IMR-90 (cell line): ENCODE results near the gene MRPL40. TPM values are rescaled to one million over a fixed set of nuclear protein-coding genes. Genes with fewer than 3 reads are reported as not detected.

Source experiments
- ATAC-seq: fragments of 200-7000 bp; cut with Tn5 transposase; 2 replicates; pipeline ENCODE4 v1.9.1; 2020; ENCODE audit warnings: low read depth, mild to moderate bottlenecking, moderate library complexity
- BruUV-seq: library from RNA; stranded (reverse); fragments of 400-500 nt; replicated peaks from 2 replicates; lab custom pipeline; 2021; lab: Mats Ljungman, UMichigan
- CTCF ChIA-PET: fragments of 300-600 bp; formaldehyde crosslinking; extraction: SDS; loops from one replicate; lab custom pipeline; 2021; ENCODE audit warnings: antibody characterized with exemption; lab: Yijun Ruan, JAX
- POLR2A ChIA-PET: fragments of 300-600 bp; sonication (Branson Sonifier 250); formaldehyde crosslinking; loops from one replicate; lab custom pipeline; 2022; ENCODE audit warnings: antibody characterized with exemption; ENCODE audit not compliant: unreplicated experiment; lab: Charles Lee
- DNase-seq: peaks from one replicate; pipeline ENCODE4 v3.0.0; 2013
- H2AFZ ChIP-seq: replicated peaks from 2 replicates; pipeline ENCODE3; 2013; ENCODE audit warnings: low read length, mild to moderate bottlenecking; ENCODE audit not compliant: poor library complexity
- H2AK5ac ChIP-seq: 2 replicates; pipeline ENCODE4 v1.6.1; 2013; ENCODE audit warnings: low read depth, low read length, inconsistent platforms
- H2AK9ac ChIP-seq: replicated peaks from 2 replicates; pipeline ENCODE3; 2013; ENCODE audit warnings: mild to moderate bottlenecking, low read depth, low read length, moderate library complexity; ENCODE audit not compliant: poor library complexity
- H2BK120ac ChIP-seq: 2 replicates; pipeline ENCODE4 v1.6.1; 2013; ENCODE audit warnings: low read depth, low read length, inconsistent platforms
- H2BK15ac ChIP-seq: 3 replicates; pipeline ENCODE4 v1.6.1; 2013; ENCODE audit warnings: low read depth, low read length, inconsistent platforms
- H2BK20ac ChIP-seq: 2 replicates; pipeline ENCODE4 v1.6.1; 2013; ENCODE audit warnings: low read depth, mild to moderate bottlenecking, inconsistent platforms, low read length, moderate library complexity
- H2BK5ac ChIP-seq: 2 replicates; pipeline ENCODE4 v1.6.1; 2013; ENCODE audit warnings: mild to moderate bottlenecking, low read depth, low read length, inconsistent platforms; ENCODE audit not compliant: poor library complexity, severe bottlenecking
- H3K14ac ChIP-seq: replicated peaks from 2 replicates; pipeline ENCODE4 v1.6.1; 2013; ENCODE audit warnings: low read depth, low read length, inconsistent platforms
- H3K18ac ChIP-seq: 2 replicates; pipeline ENCODE4 v1.6.1; 2013; ENCODE audit warnings: low read depth, low read length, control low read depth
- H3K23ac ChIP-seq: 2 replicates; pipeline ENCODE4 v1.6.1; 2013; ENCODE audit warnings: low read depth, low read length, inconsistent platforms
- H3K27ac ChIP-seq: 2 replicates; pipeline ENCODE4 v1.5.1; 2013; ENCODE audit warnings: mild to moderate bottlenecking, control low read depth, low read length; ENCODE audit not compliant: insufficient read depth
- H3K27me3 ChIP-seq: 2 replicates; pipeline ENCODE4 v1.6.1; 2013; ENCODE audit warnings: low read length; ENCODE audit not compliant: control insufficient read depth, insufficient read depth
- H3K36me3 ChIP-seq: 2 replicates; pipeline ENCODE4 v1.6.1; 2013; ENCODE audit warnings: low read length, mixed read lengths; ENCODE audit not compliant: control insufficient read depth, insufficient read depth
- H3K4ac ChIP-seq: 2 replicates; pipeline ENCODE4 v1.6.1; 2013; ENCODE audit warnings: low read depth, low read length, inconsistent platforms
- H3K4me1 ChIP-seq: 2 replicates; pipeline ENCODE4 v1.6.1; 2013; ENCODE audit warnings: low read length, mixed read lengths; ENCODE audit not compliant: control insufficient read depth, insufficient read depth
- H3K4me2 ChIP-seq: 2 replicates; pipeline ENCODE4 v1.6.1; 2013; ENCODE audit warnings: low read depth, mild to moderate bottlenecking, control low read depth, low read length, moderate library complexity
- H3K4me3 ChIP-seq: 2 replicates; pipeline ENCODE4 v1.5.1; 2013; ENCODE audit warnings: low read depth, mild to moderate bottlenecking, control low read depth, low read length, moderate library complexity; ENCODE audit not compliant: insufficient read depth
- H3K56ac ChIP-seq: 2 replicates; pipeline ENCODE4 v1.6.1; 2013; ENCODE audit warnings: low read length, inconsistent platforms; ENCODE audit not compliant: insufficient read depth; ENCODE audit errors: extremely low read depth
- H3K79me1 ChIP-seq, 2 experiments: 2 replicates each; pipeline ENCODE4 v1.6.1; 2013; ENCODE audit warnings: low read length in 2 of 2, inconsistent platforms in 1 of 2, low read depth in 1 of 2
- H3K9ac ChIP-seq: 2 replicates; pipeline ENCODE4 v1.6.1; 2013; ENCODE audit warnings: low read depth, low read length, control low read depth
- H3K9me1 ChIP-seq: 2 replicates; pipeline ENCODE4 v1.6.1; 2013; ENCODE audit warnings: low read length, inconsistent platforms; ENCODE audit not compliant: insufficient read depth
- H3K9me3 ChIP-seq: 2 replicates; pipeline ENCODE4 v1.6.1; 2013; ENCODE audit warnings: low read length; ENCODE audit not compliant: control insufficient read depth, insufficient read depth
- H4K20me1 ChIP-seq: 2 replicates; pipeline ENCODE4 v1.6.1; 2013; ENCODE audit warnings: low read length, inconsistent platforms; ENCODE audit not compliant: insufficient read depth
- H4K5ac ChIP-seq: 2 replicates; pipeline ENCODE4 v1.6.1; 2013; ENCODE audit warnings: mild to moderate bottlenecking, low read depth, low read length, control low read depth
- H4K8ac ChIP-seq, 2 experiments: 2 replicates each; pipeline ENCODE4 v1.6.1; 2013; ENCODE audit warnings: low read depth in 2 of 2, low read length in 2 of 2, control low read depth in 1 of 2, inconsistent platforms in 1 of 2
- H4K91ac ChIP-seq: 2 replicates; pipeline ENCODE4 v1.6.1; 2013; ENCODE audit warnings: low read depth, low read length, inconsistent platforms; ENCODE audit not compliant: insufficient read depth
- ELK1 ChIP-seq: fragments of 150-350 bp; IDR thresholded peaks from 2 replicates; pipeline ENCODE4 v1.6.1; 2016; ENCODE audit warnings: low read depth, mild to moderate bottlenecking, low read length, moderate library complexity, borderline replicate concordance
- MAFK ChIP-seq: IDR thresholded peaks from 2 replicates; pipeline ENCODE4 v1.6.1; 2012; ENCODE audit warnings: low read depth, low read length, improper control_type of control experiment
- MAZ ChIP-seq: IDR thresholded peaks from 2 replicates; pipeline ENCODE4 v1.6.1; 2012; ENCODE audit warnings: low read depth, mild to moderate bottlenecking, low read length, improper control_type of control experiment, moderate library complexity, borderline replicate concordance
- MXI1 ChIP-seq: IDR thresholded peaks from 2 replicates; pipeline ENCODE4 v1.6.1; 2012; ENCODE audit warnings: low read depth, mild to moderate bottlenecking, low read length, moderate library complexity, borderline replicate concordance
- NFE2L2 ChIP-seq: fragments of 150-350 bp; IDR thresholded peaks from 2 replicates; pipeline ENCODE4 v1.6.1; 2016; ENCODE audit warnings: low read depth, mild to moderate bottlenecking, low read length
- POLR2A ChIP-seq: IDR thresholded peaks from 2 replicates; pipeline ENCODE4 v1.6.1; 2012; ENCODE audit warnings: mild to moderate bottlenecking, low read depth, low read length
- RAD21 ChIP-seq: IDR thresholded peaks from 2 replicates; pipeline ENCODE4 v1.6.1; 2012; ENCODE audit warnings: low read length, improper control_type of control experiment
- RCOR1 ChIP-seq: IDR thresholded peaks from 2 replicates; pipeline ENCODE4 v1.6.1; 2012; ENCODE audit warnings: mild to moderate bottlenecking, low read length, improper control_type of control experiment; ENCODE audit not compliant: insufficient replicate concordance
- RFX5 ChIP-seq: IDR thresholded peaks from 2 replicates; pipeline ENCODE4 v1.8.0; 2012; ENCODE audit warnings: low read depth, mild to moderate bottlenecking, low read length, moderate library complexity
- USF2 ChIP-seq: fragments of 150-350 bp; IDR thresholded peaks from 2 replicates; pipeline ENCODE4 v1.6.1; 2017; ENCODE audit warnings: mild to moderate bottlenecking, antibody characterized with exemption, low read length, low read depth
- WGBS, 2 experiments: methylation state at CpG; one replicate each; pipeline versions ENCODE4 v1.1.5 to v1.1.7; 2013; ENCODE audit warnings: missing lambda C conversion rate in 2 of 2; ENCODE audit not compliant: insufficient read length in 1 of 2; ENCODE audit errors: extremely low coverage in 2 of 2; 5-methylcytosine and 5-hydroxymethylcytosine counted together
- dilution Hi-C: fragments of 300-500 bp; cut with HindIII; formaldehyde crosslinking; loops from one replicate; pipeline ENCODE4 v1.14.3; 2018; ENCODE audit warnings: low sequenced_read_pairs; ENCODE audit not compliant: unreplicated experiment
- in situ Hi-C: fragments of 300-500 bp; cut with MboI; formaldehyde crosslinking; loops from 3 replicates; pipeline ENCODE4 v1.14.3; 2019; ENCODE audit warnings: low sequenced_read_pairs, inconsistent platforms, mixed read lengths
- intact Hi-C: fragments of 100-400 bp; cut with micrococcal nuclease; formaldehyde crosslinking; loops from 2 replicates; pipeline ENCODE4 v1.10.0; 2022
- polyA plus RNA-seq, 3 experiments: library from polyadenylated mRNA; depleted of rRNA; stranded (reverse); fragments of >200 nt; gene quantifications; 2 replicates each; pipeline ENCODE4 v1.2.3, GENCODE V29; 2012; ENCODE audit warnings: low replicate concordance in 1 of 3
- total RNA-seq: library from RNA; depleted of rRNA; stranded (reverse); fragments of >200 nt; gene quantifications from 2 replicates; pipeline ENCODE4 v1.2.3, GENCODE V29; 2012
- TF ChIP-seq, protein P1 (sequence below): conservative IDR thresholded peaks from 2 replicates; pipeline ENCODE4 v1.5.1; 2012; ENCODE audit warnings: mild to moderate bottlenecking, low read depth, low read length, improper control_type of control experiment

Gene MRPL40
- total and polyA plus RNA-seq, 2 of the 4 experiments (the other 2 are of a cell fraction) = 36.7 to 37.5 TPM

DNA sequence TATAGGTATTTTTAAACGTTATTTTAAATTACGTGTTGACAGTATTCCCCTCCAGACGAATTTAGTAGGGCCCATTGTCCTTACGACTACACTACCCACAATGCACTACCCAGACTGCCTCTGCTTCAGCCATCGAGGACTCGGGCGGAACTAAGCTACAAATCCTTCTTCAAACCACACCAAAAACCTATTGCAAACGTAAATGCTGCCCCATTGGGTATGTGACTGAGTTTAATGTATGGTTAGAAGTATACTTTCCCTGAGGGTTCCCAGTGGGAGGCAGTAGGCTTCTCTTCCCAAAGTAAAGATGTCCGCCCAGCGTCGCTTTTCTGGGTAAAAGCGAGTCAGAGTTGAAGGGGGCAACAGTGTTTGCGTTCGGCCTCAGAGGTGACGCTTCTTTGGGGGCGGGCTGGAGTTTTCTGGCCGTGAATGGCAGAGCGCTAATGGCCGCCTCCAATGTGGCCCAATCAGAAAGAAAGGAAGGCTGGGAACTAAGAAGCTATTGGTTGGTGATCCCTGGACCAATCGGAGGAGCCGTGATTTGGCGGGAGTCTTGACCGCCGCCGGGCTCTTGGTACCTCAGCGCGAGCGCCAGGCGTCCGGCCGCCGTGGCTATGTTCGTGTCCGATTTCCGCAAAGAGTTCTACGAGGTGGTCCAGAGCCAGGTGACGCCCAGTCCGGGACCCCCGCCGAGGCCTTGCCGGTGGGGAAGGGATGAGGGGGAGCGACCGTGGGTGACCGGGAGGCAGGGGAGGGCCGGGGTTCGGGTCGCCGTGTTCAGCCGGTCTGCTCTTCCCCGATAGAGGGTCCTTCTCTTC lies 47.2 kb downstream of the MRPL40 start, which contains the start of gene CDC45:
Gene CDC45 (plus strand): TSS at position 566 of the 818 bp plus-strand sequence. CDS start 49 bp downstream, at position 615.
- in situ Hi-C loops = no loop called here
- peak within 1 kb of the TSS; percentile 97 for H2BK20ac ChIP-seq
- intact Hi-C loops = loop anchor here (2.0 to 5.0 kb wide), 3 partner anchors 153 to 301 kb away; partner anchors contain the start of genes CLTCL1 and SLC25A1

More for the DNA sequence above, 47.2 kb downstream of the MRPL40 start, which contains the start of gene CDC45:
- Histone ChIP-seq H3K9ac (peak within 1 kb of the TSS; percentile 95), H4K91ac (peak within 1 kb of the TSS; percentile 99), H3K79me1 (peaks cover 24 to 55% of the 10 kb centered on the region in 2 experiments; a peak in 3 of 4 replicates), H3K23ac (peak within 1 kb of the TSS; percentile 97), H2AFZ (peak within 1 kb of the TSS; percentile 97), H3K4me1 (peaks cover 3% of the 10 kb centered on the region), H3K14ac (peak within 1 kb of the TSS; percentile 90), H2AK9ac (peak within 1 kb of the TSS; percentile 86), H3K9me3 (no peaks in the 10 kb centered on the region), H2BK15ac (peak within 1 kb of the TSS; percentile 98), H4K8ac (peak within 1 kb of the TSS; percentile 76 to 100), H3K4me3 (peak within 1 kb of the TSS; percentile 87), H2BK120ac (peak within 1 kb of the TSS; percentile 98), H3K18ac (peak within 1 kb of the TSS; percentile 93), H2BK5ac (peak within 1 kb of the TSS; percentile 97), H3K4ac (peak within 1 kb of the TSS; percentile 92), H3K9me1 (peaks cover 3% of the 10 kb centered on the region; the same call in 1 of the 2 replicates), H3K4me2 (peak within 1 kb of the TSS; percentile 99), H3K36me3 (peaks cover 9% of the 10 kb centered on the region), H2AK5ac (peak within 1 kb of the TSS; percentile 83), H4K5ac (peak within 1 kb of the TSS; percentile 90), H4K20me1 (peaks cover 25% of the 10 kb centered on the region), H3K27me3 (no peaks in the 10 kb centered on the region), H3K56ac (peak within 1 kb of the TSS; percentile 100), H3K27ac (peak within 1 kb of the TSS; percentile 95)
- ChIA-PET POLR2A (interaction anchor here (0.7 kb wide), 1 partner anchor 144 kb away, joined by 4 read pairs; no protein-coding TSS in a partner anchor), CTCF (interaction anchor here (1.2 kb wide), 1 partner anchor 150 kb away, joined by 3 read pairs; no protein-coding TSS in a partner anchor)
- TF ChIP-seq MAFK (no peak), MAZ (peak; percentile 90; the same call in 1 of the 2 replicates), POLR2A (peak; percentile 39; the same call in 1 of the 2 replicates), ELK1 (no peak), RFX5 (no peak), USF2 (0 out of 2 replicates have a peak, but pooled peaks have one; percentile 8), MXI1 (peak; percentile 96), NFE2L2 (no peak), RAD21 (no peak), RCOR1 (no peak)
- TF ChIP-seq, protein P1, sequence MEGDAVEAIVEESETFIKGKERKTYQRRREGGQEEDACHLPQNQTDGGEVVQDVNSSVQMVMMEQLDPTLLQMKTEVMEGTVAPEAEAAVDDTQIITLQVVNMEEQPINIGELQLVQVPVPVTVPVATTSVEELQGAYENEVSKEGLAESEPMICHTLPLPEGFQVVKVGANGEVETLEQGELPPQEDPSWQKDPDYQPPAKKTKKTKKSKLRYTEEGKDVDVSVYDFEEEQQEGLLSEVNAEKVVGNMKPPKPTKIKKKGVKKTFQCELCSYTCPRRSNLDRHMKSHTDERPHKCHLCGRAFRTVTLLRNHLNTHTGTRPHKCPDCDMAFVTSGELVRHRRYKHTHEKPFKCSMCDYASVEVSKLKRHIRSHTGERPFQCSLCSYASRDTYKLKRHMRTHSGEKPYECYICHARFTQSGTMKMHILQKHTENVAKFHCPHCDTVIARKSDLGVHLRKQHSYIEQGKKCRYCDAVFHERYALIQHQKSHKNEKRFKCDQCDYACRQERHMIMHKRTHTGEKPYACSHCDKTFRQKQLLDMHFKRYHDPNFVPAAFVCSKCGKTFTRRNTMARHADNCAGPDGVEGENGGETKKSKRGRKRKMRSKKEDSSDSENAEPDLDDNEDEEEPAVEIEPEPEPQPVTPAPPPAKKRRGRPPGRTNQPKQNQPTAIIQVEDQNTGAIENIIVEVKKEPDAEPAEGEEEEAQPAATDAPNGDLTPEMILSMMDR = no peak
- peak; percentile 98 for DNase-seq
- dilution Hi-C loops = no loop called here
- BruUV-seq = no TSS peak
- ATAC-seq = peak; percentile 93
- WGBS, 2 experiments = 0% methylated on average over 30 of the region's 50 CpGs; no CpG with 5 or more reads in 1 of the 2 experiments
